Glomerular visceral epithelial cell (primary cell): ENCODE measurements around the gene ZNF790.
A peak's percentile ranks its signal among the peaks of the same experiment; 100 is the strongest.
"Not testable (repeated sequence)": the region's sequence is repeated elsewhere in the genome, so short reads cannot be mapped to it uniquely, and the experiment has no call there.

ENCODE experiments used
- DNase-seq: peaks from one replicate; pipeline ENCODE4 v3.0.0-alpha.2; 2016; ENCODE audit errors: extremely low spot score

Gene ZNF790

GRCh38 chr19:36837906-36838783 is at the start of gene ZNF790:
TSS of gene ZNF790 (minus strand) at chr19:36838387. CDS start at chr19:36825619, 12,768 bp downstream.
- peak; percentile 38 for DNase-seq

- DNase-seq, result no peak
These were observed 39.1 kb upstream of the ZNF790 start for GRCh38 chr19:36876993-36877938.

- no peak for DNase-seq
These were observed 13.7 kb upstream of the ZNF790 start for GRCh38 chr19:36851898-36852297.

DNA sequence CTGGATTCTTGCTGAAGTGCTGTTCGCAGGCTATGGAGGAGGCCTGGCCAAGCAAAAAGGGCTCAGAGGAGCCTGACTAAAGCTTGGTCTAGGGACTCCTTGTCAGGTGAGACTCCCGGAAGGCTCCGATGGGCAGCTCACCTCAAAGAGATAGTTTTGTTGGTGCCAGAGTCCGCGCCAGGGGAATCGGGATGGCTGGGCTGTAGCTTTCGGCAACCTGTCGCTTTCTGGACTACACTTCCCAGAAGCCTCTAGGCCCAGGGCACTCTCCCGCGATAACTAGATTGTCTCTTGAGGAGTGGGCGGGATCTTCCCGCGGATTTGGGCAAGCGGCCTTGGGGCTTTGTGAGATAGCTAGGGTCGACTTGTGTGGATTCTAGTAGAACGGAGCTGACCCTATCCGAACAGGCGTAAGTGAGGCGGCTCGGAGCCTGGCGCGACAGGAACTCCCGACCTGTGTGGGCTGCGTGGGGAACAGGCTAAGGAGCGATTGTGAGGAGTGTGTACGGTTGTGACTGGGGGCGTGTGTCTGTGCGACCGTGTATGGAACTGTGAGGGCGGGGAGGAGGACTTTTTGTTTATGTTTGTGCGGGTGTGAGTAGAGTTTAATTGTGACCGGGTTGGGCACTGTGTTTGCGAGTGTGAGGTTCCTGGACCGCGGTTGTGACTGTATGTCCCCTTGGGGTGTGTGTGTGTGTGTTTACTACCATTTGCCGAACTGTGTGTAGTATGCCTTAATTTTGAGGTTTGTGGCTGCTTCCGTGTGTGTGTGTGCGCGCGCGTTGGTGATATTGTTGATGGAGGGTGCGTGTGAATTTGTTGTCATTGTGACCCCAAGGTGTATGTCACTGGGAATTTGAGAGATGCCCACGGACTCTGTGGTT is 12.6 kb upstream of the ZNF790 start, which contains the start of gene ZNF345:
TSS of gene ZNF345 (plus strand) at position 318 of the 884 bp plus-strand sequence. CDS start 25,955 bp downstream, outside the sequence.
- peak; percentile 23 for DNase-seq

DNA sequence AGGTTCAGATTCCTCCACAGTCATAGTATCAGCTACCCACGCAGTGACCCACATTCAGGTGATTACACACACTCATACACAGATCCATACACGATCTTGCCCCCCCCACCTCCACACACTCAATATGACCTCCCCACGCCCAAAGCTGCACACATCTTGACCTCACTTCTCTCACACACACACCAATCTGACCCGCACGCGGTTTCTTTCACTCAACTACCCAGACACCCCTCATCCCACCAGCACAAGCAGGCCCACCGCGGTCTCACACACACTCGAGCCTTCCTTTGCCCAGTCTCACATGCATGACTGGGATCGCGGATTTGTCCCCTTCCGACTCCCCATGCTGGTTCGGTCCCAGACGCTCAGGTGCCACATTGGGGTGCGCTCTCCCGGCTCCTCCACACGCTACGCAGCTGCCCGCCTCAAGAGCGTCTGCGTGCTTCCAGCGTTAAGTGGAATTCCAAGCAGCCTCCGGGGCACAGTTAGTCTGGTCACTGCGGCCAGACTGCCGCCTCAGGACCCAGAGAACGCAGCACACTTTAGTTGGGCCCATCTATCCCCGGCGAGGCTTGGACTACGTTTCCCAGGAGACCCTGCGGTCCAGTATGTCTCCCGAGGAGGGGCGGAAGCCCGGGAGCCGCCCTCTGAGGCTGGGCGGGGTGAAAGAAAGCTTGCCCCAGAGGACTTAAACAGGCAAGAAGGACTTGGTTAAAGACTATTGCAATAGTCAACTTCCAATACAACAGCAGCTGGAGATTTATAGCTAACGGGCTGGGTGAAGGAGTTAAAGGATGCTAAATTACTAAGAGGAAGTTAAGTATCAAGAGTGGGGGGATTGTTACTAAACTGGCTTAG is 11.7 kb upstream of the ZNF790 start:
- peak; percentile 6 for DNase-seq

DNA sequence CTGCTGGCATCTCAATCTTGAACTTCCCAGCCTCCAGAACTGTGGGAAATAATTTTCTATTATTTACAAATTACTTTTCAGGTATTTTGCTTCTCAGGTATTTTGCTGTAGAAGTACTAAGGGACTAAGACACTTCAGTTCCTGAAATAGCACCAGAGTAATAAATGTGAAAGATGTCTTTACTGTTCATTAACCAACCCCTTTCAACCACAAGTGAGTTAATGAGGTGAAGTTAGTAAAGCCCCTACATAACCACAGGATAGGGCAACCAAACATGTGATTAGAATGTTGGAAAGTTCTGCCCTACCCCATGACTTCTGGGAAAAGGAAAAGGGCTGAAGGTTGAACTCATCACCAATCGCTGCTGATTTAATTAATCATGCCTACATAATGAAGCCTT is 9.8 kb upstream of the ZNF790 start:
- DNase-seq, result no peak

DNA sequence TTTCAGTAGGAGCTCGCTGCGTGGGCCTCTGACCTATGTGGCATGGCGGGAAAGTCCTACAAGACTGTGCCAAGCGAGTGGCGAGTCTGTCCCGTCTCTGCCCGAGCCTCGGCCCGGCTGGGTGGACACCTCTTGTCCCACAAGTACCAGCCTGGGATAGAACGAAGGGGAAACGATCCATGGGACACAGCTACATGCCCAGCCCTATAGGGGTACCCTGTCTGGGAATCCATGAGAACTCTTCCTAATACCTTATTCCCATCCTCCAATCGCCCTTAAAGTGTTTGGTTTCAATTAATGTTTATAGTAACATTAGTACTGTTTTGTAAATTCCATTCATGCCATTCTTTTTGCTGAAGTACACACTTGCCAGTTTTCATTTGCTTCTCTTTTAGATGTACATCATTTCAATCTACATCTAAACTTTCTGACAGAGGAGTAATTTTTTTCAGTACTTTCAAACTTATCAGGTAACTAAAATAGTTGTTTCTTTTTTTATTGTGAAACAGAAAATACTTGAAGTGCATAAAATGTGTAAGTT is 667 bp upstream of the ZNF790 start:
- DNase-seq, result no peak

DNA sequence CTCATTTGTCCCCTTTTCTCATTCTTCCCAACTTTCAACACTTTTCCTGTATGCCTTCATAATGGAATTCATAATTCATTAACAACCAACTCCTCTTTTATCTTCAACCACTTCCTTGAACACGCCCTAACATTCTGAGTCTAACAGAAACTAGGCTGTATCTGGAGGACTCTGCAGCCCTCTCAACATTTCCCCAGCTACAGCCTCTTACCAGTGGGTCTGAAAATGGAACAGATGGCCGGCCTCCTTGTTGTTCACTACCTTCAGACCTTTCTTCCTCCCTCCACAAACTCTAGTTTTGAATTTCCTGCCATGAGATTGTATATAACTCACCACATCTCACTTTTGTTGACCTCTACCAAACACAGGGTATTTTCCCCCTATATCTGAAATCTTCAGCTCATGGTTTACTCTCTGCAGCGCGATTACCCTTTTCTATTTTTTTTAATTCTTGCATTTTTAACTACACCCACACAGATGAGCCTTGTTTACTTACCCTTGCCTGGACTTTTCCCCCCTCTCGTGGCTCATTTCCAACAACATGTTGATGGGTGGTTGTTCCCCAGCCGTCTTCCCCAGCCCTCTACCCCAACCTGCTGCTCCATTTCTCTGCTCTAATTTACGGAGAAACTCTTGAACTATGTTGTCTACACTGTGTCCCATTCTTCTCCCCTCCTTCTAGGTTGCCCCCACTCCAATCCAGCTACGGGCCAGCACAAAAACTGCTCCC is 846 bp downstream of the ZNF790 start:
- DNase-seq, result no peak

- DNase-seq, result no peak
These were observed 4.8 kb downstream of the ZNF790 start for GRCh38 chr19:36833430-36833829.

DNA sequence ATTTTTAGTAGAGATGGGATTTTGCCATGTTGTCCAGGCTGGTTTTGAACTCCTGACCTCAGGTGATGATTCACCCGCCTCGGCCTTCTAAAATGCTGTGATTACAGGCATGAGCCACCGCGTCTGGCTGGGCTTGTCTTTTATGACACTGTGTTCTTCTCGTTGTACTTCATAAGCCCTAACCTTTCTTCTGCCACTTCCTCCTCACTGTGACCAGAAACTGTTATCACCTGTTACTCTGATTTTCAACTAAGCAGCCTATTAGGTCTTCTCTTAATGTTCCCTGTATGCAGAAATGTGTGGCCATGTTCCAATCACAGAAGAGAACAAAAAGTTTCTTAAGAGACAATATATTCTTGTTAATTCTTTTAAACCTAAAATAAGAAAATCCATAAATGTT is 16.4 kb downstream of the ZNF790 start:
- DNase-seq, result no peak

DNA sequence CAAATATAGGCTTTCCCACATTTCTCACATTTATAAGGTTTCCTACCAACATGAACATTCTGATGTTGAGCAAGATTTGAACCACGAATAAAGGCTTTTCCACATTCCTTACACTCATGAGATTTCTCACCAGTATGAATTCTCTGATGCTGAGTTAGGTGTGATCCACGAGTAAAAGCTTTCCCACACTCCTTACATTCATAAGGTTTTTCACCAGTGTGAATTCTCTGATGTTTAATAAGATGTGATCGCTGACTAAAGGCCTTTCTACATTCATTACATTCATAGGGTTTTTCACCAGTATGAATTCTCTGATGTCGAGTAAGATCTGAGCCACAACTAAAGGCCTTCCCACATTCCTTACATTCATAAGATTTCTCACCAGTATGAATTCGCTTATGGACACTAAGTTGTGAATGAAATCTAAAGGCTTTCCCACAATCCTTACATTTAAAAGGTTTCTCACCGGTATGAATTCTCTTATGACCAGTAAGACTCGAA is 19.0 kb downstream of the ZNF790 start:
- DNase-seq, result no peak

DNA sequence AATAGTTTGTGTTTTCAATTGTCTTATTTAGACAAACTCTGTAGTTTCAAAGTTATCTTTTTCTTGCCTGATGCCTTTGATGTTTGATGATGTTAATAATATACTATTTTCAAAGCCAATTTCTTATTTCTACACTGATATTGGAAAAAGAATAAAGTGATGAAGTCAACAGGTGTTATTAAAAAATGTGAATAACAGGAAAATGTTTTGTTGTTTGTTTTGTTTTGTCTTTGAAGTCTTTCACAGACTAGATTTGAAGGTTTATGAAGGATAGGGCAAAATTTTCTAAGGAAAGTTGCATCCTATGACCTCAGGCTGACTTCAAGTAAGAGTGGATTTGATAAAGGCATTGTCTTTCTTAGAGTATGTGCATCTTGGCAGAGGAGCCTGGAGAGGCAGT is 31.2 kb downstream of the ZNF790 start:
- DNase-seq, result no peak

- DNase-seq, result no peak
These were observed 32.8 kb downstream of the ZNF790 start for GRCh38 chr19:36805364-36805763.

DNA sequence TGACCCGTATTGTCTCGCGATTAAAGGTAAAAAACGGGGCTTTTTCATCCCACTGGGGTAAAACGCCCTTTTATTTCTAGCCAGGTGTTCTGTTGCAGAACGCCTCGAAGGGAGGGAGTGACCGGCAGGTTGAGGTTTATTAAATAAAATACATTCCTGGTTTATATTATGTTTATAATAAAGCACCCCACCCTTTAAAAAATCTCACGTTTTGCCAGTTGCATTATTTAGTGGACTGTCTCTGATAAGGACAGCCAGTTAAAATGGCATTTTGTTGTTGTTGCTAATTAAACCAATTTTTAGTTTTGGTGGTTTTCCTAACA is 40.4 kb downstream of the ZNF790 start:
- DNase-seq, result no peak

DNA sequence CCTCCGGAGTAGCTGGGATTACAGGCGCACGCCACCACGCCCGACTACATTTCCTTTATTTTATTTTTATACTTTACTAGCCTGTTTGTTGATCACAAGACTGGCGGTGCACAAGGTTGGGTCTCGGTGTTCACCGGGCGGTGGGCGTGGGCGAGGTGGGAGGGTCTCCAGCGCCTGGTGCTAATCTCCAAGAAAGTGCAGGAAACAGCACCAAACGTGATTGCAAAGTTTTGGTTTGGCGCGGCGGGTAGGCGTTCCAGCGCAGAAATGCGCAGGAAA is 41.5 kb downstream of the ZNF790 start:
- DNase-seq, result no peak

- not testable (repeated sequence) for DNase-seq
These were observed 46.6 kb downstream of the ZNF790 start for GRCh38 chr19:36791420-36792141.

DNA sequence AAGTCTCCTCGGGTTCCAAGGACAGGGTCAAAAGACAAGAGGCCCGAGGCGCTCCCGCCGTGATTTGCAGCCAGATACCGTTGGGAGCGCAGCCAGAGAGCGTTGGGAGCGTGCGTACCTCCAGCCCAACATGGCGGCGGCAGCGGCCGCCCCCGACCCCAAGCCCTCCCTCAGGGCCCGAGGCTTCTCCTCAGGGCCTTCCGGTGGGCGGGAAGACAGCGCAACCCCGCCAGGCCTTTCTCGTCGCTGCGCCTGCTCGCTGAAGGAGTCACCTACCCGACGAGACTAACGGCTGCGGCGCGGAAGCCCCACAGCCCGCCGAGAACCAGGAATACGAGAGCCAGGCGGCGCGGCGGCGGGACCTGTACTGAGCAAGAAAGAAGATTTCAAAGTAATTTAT is 62.4 kb downstream of the ZNF790 start:
- DNase-seq, result no peak

GRCh38 chr19:36773223-36773579 is 65.0 kb downstream of the ZNF790 start:
- DNase-seq, result no peak
